ENCODE results near the gene BCHE.

Gene BCHE

GRCh38 chr3:165837058-165837525 is at the start of gene BCHE:
TSS of gene BCHE (minus strand) at chr3:165837423. CDS start at chr3:165831033, 6,390 bp downstream.
- peak; percentile 6 for DNase-seq (ENCODE audit: low spot score)
- FAIRE-seq = no peak

DNA sequence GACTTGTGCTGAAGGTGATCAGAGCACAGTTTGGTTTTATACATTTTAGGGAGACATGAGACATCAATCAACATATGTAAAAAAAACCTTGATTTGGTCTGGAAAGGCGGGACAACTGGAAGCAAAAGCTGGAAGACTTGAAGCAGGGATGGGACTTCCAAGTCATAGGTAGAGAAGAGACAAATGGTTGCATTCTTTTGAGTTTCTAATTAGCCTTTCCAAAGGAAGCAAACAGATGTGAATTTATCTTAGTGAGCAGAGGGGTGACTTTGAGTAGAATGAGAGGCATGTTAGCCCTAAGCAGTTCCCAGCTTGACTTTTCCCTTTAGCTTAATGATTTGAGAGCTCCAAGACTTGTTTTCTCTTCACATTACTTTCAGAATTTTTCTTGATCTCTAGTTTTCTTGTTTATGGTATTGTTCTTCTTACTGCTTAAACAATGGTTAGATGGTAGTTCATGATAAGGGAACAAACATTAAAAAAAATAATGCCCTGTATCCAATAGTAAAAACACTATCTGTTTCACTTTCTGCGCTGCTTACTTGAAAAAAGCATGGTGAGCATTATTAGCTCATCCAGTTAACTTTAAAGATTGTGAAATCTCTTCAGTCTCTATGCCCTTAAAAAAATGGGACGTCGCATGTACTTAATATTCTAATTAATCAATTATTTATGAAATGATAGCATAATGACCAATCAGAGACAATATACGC is 48.5 kb upstream of the BCHE start:
- DNase-seq (ENCODE audit: low spot score) (no peak), FAIRE-seq (no peak)

- FAIRE-seq = no peak
- no peak for DNase-seq (ENCODE audit: low spot score)
These were observed 47.3 kb upstream of the BCHE start for GRCh38 chr3:165884518-165884917.

- FAIRE-seq (no peak), DNase-seq (ENCODE audit: low spot score) (peak; percentile 13)
These were observed 46.7 kb upstream of the BCHE start for GRCh38 chr3:165883863-165884478.

DNA sequence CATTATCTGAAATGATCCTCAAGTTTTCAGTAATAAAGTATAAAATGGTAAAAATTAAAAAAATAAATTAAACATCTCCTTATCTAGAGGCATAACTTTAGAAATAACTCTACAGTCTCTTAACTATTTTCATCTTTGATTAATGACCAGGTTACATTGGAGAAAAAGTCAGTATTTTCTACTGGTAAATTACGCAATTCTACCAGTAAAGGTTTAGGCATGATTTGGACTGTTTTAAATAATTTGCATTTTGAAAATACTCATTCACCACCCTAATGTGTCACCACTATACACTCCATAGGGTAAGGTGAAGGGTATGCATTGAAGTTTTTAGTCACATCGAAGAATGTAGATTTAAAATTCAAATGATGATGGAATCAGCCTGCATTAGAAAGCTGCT is 45.9 kb upstream of the BCHE start:
- DNase-seq (ENCODE audit: low spot score) = no peak
- no peak for FAIRE-seq

- DNase-seq (ENCODE audit: low spot score) (no peak), FAIRE-seq (no peak)
These were observed 38.4 kb upstream of the BCHE start for GRCh38 chr3:165875644-165876043.

DNA sequence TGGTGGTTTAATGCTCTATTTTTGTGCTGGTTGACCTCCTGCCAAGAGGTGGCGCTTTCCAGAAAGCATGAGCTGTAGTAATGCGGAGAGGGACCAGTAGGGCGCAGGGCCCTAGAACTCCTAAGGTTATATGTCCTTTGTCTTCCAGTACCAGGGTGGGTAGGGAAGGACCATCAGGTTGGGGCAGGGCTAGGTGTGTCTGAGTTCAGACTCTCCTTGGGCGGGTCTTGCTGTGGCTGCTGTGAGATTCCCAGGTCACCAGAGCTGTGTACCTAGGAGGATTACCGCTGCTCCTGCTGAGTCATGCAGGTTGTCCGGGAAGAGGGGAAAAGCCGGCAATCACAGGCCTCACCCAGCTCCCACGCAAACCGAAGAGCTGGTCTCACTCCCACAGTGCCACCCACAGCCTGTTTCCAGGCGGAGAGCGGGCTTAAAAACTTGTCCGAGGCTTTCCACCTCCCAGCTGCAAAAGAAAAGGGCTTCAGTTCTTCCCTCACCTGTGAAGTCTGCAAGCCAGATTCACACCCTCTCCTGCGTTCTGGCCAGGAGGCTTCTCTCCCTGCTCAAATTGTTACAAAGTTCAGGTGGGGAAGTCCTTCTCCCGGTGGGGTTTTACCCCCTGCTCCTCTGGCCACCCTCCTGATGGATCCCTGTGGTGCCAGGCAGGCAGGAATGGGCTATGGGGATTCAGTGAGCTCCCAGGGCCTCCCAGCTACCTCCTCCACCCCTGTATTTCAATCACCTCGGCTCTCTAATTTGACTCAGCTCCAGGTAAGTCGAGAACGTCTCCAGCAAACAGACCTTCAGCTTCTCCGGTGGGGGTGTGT is 37.7 kb upstream of the BCHE start:
- FAIRE-seq = no peak
- DNase-seq (ENCODE audit: low spot score) = no peak

DNA sequence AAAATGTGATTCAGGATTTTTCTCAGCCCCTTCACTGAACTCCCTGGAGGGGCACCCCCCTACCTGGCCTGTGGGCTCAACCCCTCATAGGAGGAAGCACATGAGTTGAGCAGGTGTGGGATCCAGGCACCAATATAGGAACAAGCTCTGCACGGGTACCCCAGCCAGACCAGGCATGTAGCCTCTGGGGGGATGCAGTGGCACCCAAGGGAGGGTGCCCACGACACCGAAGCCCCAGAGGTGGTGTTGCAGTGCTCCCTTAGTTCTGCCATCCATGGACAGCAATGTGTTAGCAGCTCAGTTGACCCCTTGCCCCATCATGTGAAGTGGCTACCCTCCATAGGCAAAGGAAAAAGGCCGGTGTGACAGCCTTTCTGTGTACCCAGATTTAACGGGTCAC is 30.9 kb upstream of the BCHE start:
- DNase-seq (ENCODE audit: low spot score) (no peak), FAIRE-seq (no peak)

GRCh38 chr3:165859061-165859460 is 21.8 kb upstream of the BCHE start:
- no peak for FAIRE-seq
- no peak for DNase-seq (ENCODE audit: low spot score)

GRCh38 chr3:165855581-165855980 is 18.4 kb upstream of the BCHE start:
- FAIRE-seq = no peak

GRCh38 chr3:165854696-165855095 is 17.5 kb upstream of the BCHE start:
- FAIRE-seq (no peak), DNase-seq (ENCODE audit: low spot score) (peak; percentile 8)

More at GRCh38 chr3:165855581-165855980, 18.4 kb upstream of the BCHE start:
- DNase-seq (ENCODE audit: low spot score) = no peak

DNA sequence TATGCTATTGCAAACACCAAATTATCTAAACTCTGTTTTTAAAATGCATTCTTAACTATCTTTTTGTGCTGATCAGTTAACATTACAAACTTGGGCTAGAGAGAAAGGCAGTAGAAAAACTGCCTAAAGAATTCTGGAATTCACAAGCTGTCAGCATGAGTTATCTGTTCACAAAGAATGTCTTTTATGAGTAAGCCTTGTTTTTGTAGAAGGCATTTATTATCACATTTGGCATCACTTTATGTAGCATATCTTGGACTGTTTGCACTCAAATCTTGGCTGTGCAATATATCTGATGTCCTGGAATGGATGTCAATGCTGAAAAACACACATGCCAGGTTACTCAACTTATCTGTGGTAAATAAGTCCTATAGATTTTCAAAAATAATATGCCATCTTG is 15.5 kb upstream of the BCHE start:
- no peak for FAIRE-seq
- DNase-seq (ENCODE audit: low spot score) = no peak

- FAIRE-seq (no peak), DNase-seq (ENCODE audit: low spot score) (no peak)
These were observed 15.0 kb upstream of the BCHE start for GRCh38 chr3:165852191-165852590.

GRCh38 chr3:165846056-165846455 is 8.8 kb upstream of the BCHE start:
- FAIRE-seq (no peak), DNase-seq (ENCODE audit: low spot score) (no peak)

DNA sequence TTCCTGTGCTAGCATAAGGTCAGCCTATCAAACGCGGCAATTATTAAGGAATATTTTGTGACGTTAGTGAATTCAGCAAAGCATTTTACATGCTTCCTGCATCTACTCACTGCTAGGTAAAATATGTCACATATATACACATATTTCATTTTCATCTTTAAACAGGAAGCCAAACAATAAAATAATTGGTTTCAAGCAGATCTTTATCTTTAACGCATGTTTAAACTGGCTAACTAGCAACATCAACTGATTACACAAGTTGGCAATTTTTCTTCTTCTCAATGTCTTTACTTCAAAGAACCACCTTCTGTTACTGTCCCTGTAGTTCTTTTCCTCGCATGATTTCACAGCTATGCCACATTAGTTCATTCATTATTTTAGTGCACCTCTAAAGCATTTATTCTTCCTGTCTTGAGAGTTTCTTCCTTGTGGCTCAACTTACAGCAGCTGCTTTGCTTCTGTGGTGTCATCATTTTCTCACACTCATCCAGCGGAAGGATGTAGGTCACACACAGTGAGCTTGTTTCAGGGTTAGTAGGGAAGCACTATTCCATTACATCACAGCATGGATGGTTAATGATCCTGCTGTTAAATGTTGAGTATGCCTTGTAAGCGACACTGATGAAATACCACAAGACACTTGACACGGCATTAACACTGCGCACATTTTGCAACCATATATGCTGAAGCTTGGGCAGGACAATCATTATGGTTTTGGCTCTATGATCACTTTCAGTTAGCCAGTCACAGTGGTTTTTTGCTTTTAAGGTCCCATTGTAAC is 2.3 kb upstream of the BCHE start:
- no peak for DNase-seq (ENCODE audit: low spot score)
- FAIRE-seq = no peak

DNA sequence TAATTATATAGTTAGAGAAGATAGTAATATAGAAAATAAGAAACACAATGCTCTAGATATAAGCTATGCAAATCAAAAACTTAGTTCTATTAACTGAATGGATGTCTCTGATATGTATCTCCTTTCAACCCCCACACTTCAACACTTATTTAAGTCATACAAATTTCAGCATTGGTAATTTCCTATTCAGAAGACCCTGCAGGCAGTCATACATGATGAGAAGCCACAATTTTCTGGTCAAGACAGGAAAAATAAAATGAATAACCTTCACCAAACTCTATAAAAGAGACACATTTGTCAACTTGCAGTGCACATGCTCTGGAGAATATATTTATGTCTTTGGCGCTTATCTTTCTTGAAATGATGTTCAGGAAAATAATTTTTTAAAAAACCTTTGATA is 578 bp upstream of the BCHE start:
- DNase-seq (ENCODE audit: low spot score) (no peak), FAIRE-seq (no peak)

DNA sequence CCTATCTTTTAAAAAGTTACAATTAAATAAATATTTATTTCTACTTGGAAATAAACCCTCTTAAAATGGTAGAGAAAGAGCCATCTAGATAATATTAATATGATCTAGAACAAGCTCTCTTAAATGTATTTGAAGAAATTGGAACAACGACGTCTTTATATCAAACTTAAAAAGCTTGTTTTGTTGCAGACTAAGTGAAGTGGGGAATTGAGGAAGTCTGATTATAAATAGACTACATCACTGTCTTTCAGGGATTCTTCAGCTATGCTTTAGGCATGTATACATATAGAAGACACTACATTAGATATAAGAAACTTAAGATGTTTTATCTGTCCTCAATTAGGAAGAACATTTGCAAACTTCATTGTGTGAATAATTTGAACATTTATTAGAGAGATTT is 1.8 kb downstream of the BCHE start:
- DNase-seq (ENCODE audit: low spot score) (no peak), FAIRE-seq (no peak)

DNA sequence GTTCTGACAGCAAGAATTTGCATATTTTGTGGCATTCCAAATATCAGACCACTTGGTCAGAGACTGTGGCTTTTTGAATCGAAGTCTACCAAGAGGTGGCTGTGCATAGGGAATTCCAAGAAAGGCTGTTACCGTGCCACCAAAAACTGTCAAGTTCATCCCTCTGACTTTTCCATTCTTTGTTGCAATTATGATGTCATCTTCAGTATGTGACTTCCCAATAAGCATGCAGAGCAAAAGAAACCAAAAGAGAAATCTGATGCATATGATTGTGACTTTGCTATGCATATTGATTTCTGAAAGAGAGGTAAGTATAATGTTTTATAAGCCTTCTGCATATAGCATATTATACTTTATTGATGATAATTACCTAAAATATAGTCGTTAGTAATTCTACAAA is 6.5 kb downstream of the BCHE start:
- no peak for DNase-seq (ENCODE audit: low spot score)
- no peak for FAIRE-seq

- DNase-seq (ENCODE audit: low spot score) = no peak
- FAIRE-seq = no peak
These were observed 9.3 kb downstream of the BCHE start for GRCh38 chr3:165827883-165828282.

GRCh38 chr3:165827233-165827632 is 10.0 kb downstream of the BCHE start:
- no peak for FAIRE-seq

DNA sequence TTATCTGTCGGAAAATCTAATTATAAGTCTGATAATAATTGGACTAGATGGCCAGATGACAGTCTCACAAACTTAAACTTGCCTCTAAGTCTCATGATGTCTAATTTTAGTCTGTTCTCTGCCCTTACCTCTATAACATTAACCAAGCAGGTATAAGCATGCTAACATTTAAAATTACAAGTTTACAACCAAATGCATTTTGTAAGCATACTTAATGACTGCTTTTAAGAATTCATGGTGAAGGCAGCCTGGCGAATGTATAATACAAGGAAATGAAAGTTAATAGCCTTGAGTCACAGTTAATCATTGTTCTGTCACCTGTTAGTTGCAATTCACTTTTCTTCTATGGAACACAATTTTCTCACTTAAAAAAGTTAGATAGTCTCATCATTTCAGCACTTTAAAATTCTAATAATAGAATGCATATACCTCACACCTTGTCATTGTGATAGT is 16.5 kb downstream of the BCHE start:
- no peak for FAIRE-seq
- DNase-seq (ENCODE audit: low spot score) = no peak

More at GRCh38 chr3:165827233-165827632, 10.0 kb downstream of the BCHE start:
- no peak for DNase-seq (ENCODE audit: low spot score)
